Vagina (tissue), 2 donors: Measurements from ENCODE around the gene MAN2B2.

ENCODE experiments used
- POLR2AphosphoS5 ChIP-seq, 2 donors: sonication (generic); formaldehyde crosslinking; IDR thresholded peaks; one replicate each; pipeline ENCODE4 v1.9.0; 2017; ENCODE audit warnings: antibody characterized with exemption in 2 of 2, mild to moderate bottlenecking in 2 of 2, low read depth in 1 of 2; ENCODE audit not compliant: insufficient read depth in 1 of 2
- TF ChIP-seq, protein P1 (sequence below), 3 experiments: fragments of 450-650 bp in 2 of 3; fragments of 200-600 bp in 1 of 3; sonication (generic) in 1 of 3; IDR thresholded peaks; one replicate each; pipeline ENCODE4 v1.5.1; 2017 to 2019; ENCODE audit warnings: antibody characterized with exemption in 3 of 3, mild to moderate bottlenecking in 2 of 3, moderate library complexity in 2 of 3

DNA sequence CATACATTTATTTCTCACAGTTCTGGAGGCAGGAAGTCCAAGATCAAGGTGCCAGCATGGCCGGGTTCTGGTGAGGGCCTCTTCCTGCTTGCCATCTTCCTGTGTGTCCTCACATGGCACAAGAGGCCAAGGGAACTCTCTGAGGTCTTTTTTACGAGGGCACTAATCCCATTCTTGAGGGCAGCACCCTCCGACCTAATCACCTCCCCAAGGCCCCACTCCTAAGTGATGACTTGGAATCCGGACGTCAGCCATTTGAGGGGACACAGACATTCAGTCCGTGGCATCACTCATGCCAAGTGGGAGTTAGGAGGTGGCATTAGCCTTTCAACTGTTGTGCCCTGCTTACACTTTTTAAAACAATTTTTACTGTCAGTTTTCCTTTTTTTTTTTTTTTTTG, 27.3 kb downstream of the MAN2B2 start:
- TF ChIP-seq, protein P1, sequence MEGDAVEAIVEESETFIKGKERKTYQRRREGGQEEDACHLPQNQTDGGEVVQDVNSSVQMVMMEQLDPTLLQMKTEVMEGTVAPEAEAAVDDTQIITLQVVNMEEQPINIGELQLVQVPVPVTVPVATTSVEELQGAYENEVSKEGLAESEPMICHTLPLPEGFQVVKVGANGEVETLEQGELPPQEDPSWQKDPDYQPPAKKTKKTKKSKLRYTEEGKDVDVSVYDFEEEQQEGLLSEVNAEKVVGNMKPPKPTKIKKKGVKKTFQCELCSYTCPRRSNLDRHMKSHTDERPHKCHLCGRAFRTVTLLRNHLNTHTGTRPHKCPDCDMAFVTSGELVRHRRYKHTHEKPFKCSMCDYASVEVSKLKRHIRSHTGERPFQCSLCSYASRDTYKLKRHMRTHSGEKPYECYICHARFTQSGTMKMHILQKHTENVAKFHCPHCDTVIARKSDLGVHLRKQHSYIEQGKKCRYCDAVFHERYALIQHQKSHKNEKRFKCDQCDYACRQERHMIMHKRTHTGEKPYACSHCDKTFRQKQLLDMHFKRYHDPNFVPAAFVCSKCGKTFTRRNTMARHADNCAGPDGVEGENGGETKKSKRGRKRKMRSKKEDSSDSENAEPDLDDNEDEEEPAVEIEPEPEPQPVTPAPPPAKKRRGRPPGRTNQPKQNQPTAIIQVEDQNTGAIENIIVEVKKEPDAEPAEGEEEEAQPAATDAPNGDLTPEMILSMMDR (IDR thresholded peaks at IDR 0.05) = no peak
- TF ChIP-seq POLR2AphosphoS5 (IDR thresholded peaks at IDR 0.05; ENCODE audit: insufficient read depth in 1 of 2, low read depth in 1 of 2) = no peak
